Stomach (tissue), 9 donors: ENCODE measurements around the gene MAP10. TPM values are rescaled to one million over a fixed set of nuclear protein-coding genes. Genes with fewer than 3 reads are reported as not detected.

ENCODE experiments used
- DNase-seq, 2 donors: peaks; one replicate each; pipeline versions ENCODE4 v3.0.0 to v3.0.0-alpha.2; 2013 to 2019
- H3K27ac ChIP-seq, 5 donors: fragments of 200-600 bp in 4 of 5; sonication (generic) in 4 of 5; one replicate each; pipeline ENCODE4 v1.5.1; 2013 to 2019; ENCODE audit warnings: mild to moderate bottlenecking in 1 of 5, moderate library complexity in 1 of 5
- H3K27me3 ChIP-seq, 3 donors: fragments of 200-600 bp; sonication (generic); one replicate each; pipeline ENCODE4 v1.5.1; 2017 to 2019; ENCODE audit warnings: mixed run types in 1 of 3
- H3K36me3 ChIP-seq, 4 donors: fragments of 200-600 bp; sonication (generic); 1 replicate in 3 of 4; 2 replicates in 1 of 4; pipeline ENCODE4 v1.5.1; 2016 to 2019
- H3K4me1 ChIP-seq, 4 donors: fragments of 200-600 bp; sonication (generic); one replicate each; pipeline ENCODE4 v1.5.1; 2016 to 2019
- H3K4me3 ChIP-seq, 4 donors: fragments of 200-600 bp; sonication (generic) in 3 of 4; one replicate each; pipeline ENCODE4 v1.5.1; 2016 to 2019; ENCODE audit warnings: mild to moderate bottlenecking in 1 of 4
- H3K9me3 ChIP-seq, 4 donors: fragments of 200-600 bp; sonication (generic); one replicate each; pipeline ENCODE4 v1.5.1; 2016 to 2019
- CTCF ChIP-seq, 7 experiments: fragments of 450-650 bp in 4 of 7; fragments of 200-600 bp in 3 of 7; sonication (generic) in 3 of 7; IDR thresholded peaks; one replicate each; pipeline ENCODE4 v1.5.1; 2016 to 2019; ENCODE audit warnings: antibody characterized with exemption in 7 of 7, control low read depth in 2 of 7, mild to moderate bottlenecking in 1 of 7
- EP300 ChIP-seq: sonication (generic); formaldehyde crosslinking; IDR thresholded peaks from one replicate; pipeline ENCODE4 v1.6.1; 2017; ENCODE audit warnings: antibody characterized with exemption
- POLR2A ChIP-seq, 4 donors: fragments of 450-650 bp; IDR thresholded peaks; one replicate each; pipeline ENCODE4 v1.6.1; 2016; ENCODE audit warnings: antibody characterized with exemption in 4 of 4, control low read depth in 2 of 4, mild to moderate bottlenecking in 1 of 4, moderate library complexity in 1 of 4
- POLR2AphosphoS5 ChIP-seq, 3 donors: sonication (generic); formaldehyde crosslinking; IDR thresholded peaks; one replicate each; pipeline ENCODE4 v1.6.1; 2016; ENCODE audit warnings: antibody characterized with exemption in 3 of 3
- WGBS, 5 donors: extraction: QIAGEN DNeasy Blood & Tissue Kit in 3 of 5; methylation state at CpG; one replicate each; pipeline versions ENCODE4 v1.1.5 to v1.1.7; 2013 to 2018; 5-methylcytosine and 5-hydroxymethylcytosine counted together
- intact Hi-C: fragments of 100-400 bp; cut with DNase I; formaldehyde crosslinking; loops from one replicate; pipeline ENCODE4 v1.15.1; 2023; ENCODE audit warnings: low total_unique reads
- polyA plus RNA-seq, 3 donors: library from polyadenylated mRNA; stranded (reverse); fragments of 200-250 nt; gene quantifications; one replicate each; pipeline ENCODE4 v1.2.3, GENCODE V29; 2013
- total RNA-seq, 5 donors: library from RNA; depleted of rRNA; stranded (reverse); fragments of >200 nt; gene quantifications; one replicate each; pipeline versions ENCODE4 v1.1.0 to v1.2.3, GENCODE V29; 2014 to 2016
- donor health status: healthy with polysubstance abuse.
- donor health status: Bipolar disorder and iron deficiency.
- donor health status: healthy.

The MAP10 gene
- total and polyA plus RNA-seq, 8 donors: 0.45 to 1.6 (median 1.4) TPM; not detected in 1

DNA sequence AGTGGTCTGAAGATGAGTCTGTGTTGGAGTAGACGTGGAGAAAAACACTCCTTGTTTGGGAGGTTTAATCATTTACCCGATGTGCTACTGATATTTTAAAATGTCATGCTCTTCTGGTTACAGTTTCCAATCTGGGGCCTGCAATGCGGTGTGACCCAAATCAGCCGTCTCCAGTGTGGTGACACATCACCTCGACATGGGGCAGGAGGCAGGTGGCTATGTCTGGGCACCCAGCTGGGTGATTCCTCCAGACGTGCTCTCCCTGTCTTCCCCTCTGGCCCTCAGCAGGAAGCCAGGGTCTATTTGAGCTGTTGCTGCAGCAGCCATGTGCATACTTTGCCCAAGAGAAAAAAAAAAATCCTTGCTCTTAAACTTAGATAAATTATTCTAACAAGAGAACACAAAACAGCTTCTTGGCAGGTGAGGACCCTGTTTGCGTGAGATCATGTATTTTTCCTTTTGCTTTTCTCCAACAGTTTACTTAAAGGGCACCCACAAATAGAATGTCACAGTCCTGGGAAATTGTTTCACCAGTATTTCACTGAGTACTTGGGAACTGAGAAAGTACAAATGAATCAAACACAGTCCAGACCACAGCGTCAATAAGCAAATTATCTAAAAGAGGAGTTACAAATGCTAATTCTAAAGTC, 38.9 kb upstream of the MAP10 start:
- intact Hi-C loops: no loop called here
- peaks cover 0 to 32% (median 17%) of the 10 kb centered on the region in 4 donors for H3K4me1 ChIP-seq
- H3K27ac ChIP-seq: peak overlapping the region in 4 of 5 donors; percentile 54 to 77 (median 75)
- DNase-seq: peak in 1 of 2 donors; percentile 24
- H3K27me3 ChIP-seq: no peaks in the 10 kb centered on the region
- H3K4me3 ChIP-seq: no peak overlapping the region
- no peak for TF ChIP-seq EP300
- TF ChIP-seq CTCF (IDR thresholded peaks at IDR 0.05): no peak
- no peak for TF ChIP-seq POLR2A (IDR thresholded peaks at IDR 0.05)
- TF ChIP-seq POLR2AphosphoS5 (IDR thresholded peaks at IDR 0.05): no peak
- H3K36me3 ChIP-seq: no peaks in the 10 kb centered on the region
- no peaks in the 10 kb centered on the region for H3K9me3 ChIP-seq
- WGBS, 5 donors: 38 to 55% (median 42%) methylated on average over 8 of the region's 8 CpGs

GRCh38 chr1:232766904-232767303, 38.3 kb upstream of the MAP10 start:
- no peak for TF ChIP-seq POLR2AphosphoS5 (IDR thresholded peaks at IDR 0.05)
- TF ChIP-seq EP300: no peak
- TF ChIP-seq POLR2A (IDR thresholded peaks at IDR 0.05): no peak
- no peak for TF ChIP-seq CTCF (IDR thresholded peaks at IDR 0.05)
- Histone ChIP-seq H3K27ac (peak overlapping the region in 4 of 5 donors; percentile 54 to 77 (median 75)), H3K4me3 (no peak overlapping the region), H3K9me3 (no peaks in the 10 kb centered on the region), H3K36me3 (no peaks in the 10 kb centered on the region), H3K4me1 (peaks cover 0 to 32% (median 17%) of the 10 kb centered on the region in 4 donors), H3K27me3 (no peaks in the 10 kb centered on the region)
- no peak for DNase-seq
- 39 to 75% (median 66%) methylated on average over 1 of the region's 1 CpG for WGBS, 5 donors
- intact Hi-C loops: no loop called here

DNA sequence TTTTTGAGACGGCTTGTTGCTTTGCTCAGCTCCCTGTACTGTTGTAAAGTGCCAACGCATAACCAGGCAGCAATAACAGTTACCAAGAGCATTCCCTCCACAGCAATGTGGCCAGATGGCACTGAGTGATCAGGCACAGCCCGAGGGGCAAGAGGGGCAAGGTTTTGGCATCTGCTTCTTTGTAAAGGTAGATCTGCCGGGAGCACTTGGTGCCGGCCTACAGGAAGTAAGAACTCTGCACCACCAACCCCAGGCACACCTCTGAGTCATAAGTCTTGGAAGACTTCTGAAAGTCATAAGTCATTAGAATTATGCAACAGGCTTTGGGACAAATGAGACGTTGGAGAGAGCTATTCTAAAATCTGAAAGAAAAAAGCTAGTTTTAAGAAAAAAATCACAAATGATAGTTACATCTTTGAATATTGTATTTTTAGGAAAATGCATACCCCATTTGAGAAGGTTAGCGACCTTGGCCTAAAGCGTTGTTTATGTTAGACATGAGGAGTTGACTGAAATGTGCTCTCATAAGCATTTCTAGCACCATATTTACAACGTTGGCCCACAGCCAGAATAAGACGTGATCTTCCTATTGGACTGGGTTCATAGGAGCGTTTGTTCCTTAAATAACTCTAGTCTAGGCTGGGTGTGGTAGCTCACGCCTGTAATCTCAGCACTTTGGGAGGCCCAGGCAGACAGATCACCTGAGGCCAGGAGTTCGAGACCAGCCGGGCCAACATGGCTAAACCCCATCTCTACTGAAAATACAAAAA, 37.7 kb upstream of the MAP10 start:
- Histone ChIP-seq H3K27ac (peak overlapping the region in 4 of 5 donors; percentile 54 to 77 (median 75)), H3K4me1 (peaks cover 0 to 32% (median 17%) of the 10 kb centered on the region in 4 donors), H3K36me3 (no peaks in the 10 kb centered on the region), H3K9me3 (no peaks in the 10 kb centered on the region), H3K27me3 (no peaks in the 10 kb centered on the region), H3K4me3 (no peak overlapping the region)
- peak; percentile 49 to 70 for DNase-seq
- intact Hi-C loops: no loop called here
- 42 to 62% (median 55%) methylated on average over 14 of the region's 14 CpGs for WGBS, 5 donors
- TF ChIP-seq EP300 (no peak), POLR2A (IDR thresholded peaks at IDR 0.05) (no peak), POLR2AphosphoS5 (IDR thresholded peaks at IDR 0.05) (peak in 2 of 3 donors; percentile 10 to 54)

- intact Hi-C loops: no loop called here
- Histone ChIP-seq H3K27ac (no peak overlapping the region), H3K27me3 (no peaks in the 10 kb centered on the region), H3K4me1 (peaks cover 0 to 32% (median 17%) of the 10 kb centered on the region in 4 donors), H3K36me3 (no peaks in the 10 kb centered on the region), H3K4me3 (no peak overlapping the region), H3K9me3 (no peaks in the 10 kb centered on the region)
- DNase-seq: no peak
- 77 to 95% (median 93%) methylated on average over 2 of the region's 2 CpGs for WGBS, 5 donors
- no peak for TF ChIP-seq EP300
- no peak for TF ChIP-seq CTCF (IDR thresholded peaks at IDR 0.05)
- no peak for TF ChIP-seq POLR2A (IDR thresholded peaks at IDR 0.05)
- no peak for TF ChIP-seq POLR2AphosphoS5 (IDR thresholded peaks at IDR 0.05)
These were observed 36.4 kb upstream of the MAP10 start for GRCh38 chr1:232768793-232769192.
